ENCODE measurements around the gene KYNU. TPM values are rescaled to one million over a fixed set of nuclear protein-coding genes. Genes with fewer than 3 reads are reported as not detected.
"Not testable (repeated sequence)": the region's sequence is repeated elsewhere in the genome, so short reads cannot be mapped to it uniquely, and the experiment has no call there.

KYNU gene
- total RNA-seq, 6 donors from 2014 or later = 9.4 to 45.2 (median 15.6) TPM

DNA sequence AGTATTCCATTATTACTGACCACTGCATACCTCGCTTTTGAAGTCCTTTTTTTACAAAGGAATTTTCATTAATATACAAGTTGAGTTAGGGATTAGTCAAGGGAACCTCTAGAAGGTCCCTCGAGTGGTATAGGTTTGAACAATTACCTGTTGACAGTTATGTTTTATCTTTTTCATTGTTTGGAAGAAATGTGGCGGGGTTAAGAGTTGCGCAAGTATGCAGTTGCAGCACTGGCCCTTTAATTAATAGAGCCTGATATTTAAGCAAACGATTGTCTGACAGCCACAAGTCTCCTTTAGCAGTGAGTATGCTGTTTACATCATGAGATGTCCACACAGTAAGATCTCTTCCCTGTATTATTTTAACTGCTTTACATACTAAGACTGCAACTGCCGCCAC is 24.3 kb downstream of the KYNU start:
- WGBS, 2 donors = 71 to 77% methylated on average over 6 of the region's 6 CpGs
- ATAC-seq (ENCODE audit: low FRiP score in 2 of 2) (no peak), DNase-seq (no peak)
- H3K27ac ChIP-seq = no peak overlapping the region
- no peaks in the 10 kb centered on the region for H3K4me1 ChIP-seq
- TF ChIP-seq, protein P1, sequence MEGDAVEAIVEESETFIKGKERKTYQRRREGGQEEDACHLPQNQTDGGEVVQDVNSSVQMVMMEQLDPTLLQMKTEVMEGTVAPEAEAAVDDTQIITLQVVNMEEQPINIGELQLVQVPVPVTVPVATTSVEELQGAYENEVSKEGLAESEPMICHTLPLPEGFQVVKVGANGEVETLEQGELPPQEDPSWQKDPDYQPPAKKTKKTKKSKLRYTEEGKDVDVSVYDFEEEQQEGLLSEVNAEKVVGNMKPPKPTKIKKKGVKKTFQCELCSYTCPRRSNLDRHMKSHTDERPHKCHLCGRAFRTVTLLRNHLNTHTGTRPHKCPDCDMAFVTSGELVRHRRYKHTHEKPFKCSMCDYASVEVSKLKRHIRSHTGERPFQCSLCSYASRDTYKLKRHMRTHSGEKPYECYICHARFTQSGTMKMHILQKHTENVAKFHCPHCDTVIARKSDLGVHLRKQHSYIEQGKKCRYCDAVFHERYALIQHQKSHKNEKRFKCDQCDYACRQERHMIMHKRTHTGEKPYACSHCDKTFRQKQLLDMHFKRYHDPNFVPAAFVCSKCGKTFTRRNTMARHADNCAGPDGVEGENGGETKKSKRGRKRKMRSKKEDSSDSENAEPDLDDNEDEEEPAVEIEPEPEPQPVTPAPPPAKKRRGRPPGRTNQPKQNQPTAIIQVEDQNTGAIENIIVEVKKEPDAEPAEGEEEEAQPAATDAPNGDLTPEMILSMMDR (IDR thresholded peaks at IDR 0.05) = no peak
- TF ChIP-seq POLR2A (IDR thresholded peaks at IDR 0.05) = no peak
- H3K4me3 ChIP-seq = no peak overlapping the region
- H3K36me3 ChIP-seq = no peaks in the 10 kb centered on the region
- H3K27me3 ChIP-seq = no peaks in the 10 kb centered on the region
- H3K9me3 ChIP-seq = no peaks in the 10 kb centered on the region

DNA sequence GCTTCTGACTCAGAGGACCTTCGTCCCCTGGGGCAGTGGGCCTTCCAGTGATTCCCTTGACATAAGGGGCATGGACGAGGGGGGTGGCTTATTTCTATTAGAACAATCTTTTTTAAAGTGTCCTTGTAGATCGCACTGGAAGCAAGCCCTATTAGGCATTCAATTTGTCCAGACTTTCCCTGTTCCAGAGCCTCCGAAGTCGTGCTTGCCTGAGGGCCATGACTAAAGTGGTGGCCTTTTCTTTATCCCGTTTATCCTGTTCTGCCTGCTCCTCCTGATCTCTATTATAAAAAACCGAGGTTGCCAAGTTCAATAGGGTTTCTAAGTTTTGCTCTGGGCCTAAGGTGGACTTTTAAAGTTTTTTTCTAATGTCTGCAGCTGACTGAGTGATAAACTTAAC is 26.3 kb downstream of the KYNU start:
- WGBS, 2 donors = 78 to 82% methylated on average over 6 to 7 of the region's 7 CpGs
- not testable (repeated sequence) for DNase-seq; H3K27ac ChIP-seq; H3K27me3 ChIP-seq; H3K4me1 ChIP-seq; H3K36me3 ChIP-seq; ATAC-seq (ENCODE audit: low FRiP score in 2 of 2); H3K4me3 ChIP-seq; H3K9me3 ChIP-seq

DNA sequence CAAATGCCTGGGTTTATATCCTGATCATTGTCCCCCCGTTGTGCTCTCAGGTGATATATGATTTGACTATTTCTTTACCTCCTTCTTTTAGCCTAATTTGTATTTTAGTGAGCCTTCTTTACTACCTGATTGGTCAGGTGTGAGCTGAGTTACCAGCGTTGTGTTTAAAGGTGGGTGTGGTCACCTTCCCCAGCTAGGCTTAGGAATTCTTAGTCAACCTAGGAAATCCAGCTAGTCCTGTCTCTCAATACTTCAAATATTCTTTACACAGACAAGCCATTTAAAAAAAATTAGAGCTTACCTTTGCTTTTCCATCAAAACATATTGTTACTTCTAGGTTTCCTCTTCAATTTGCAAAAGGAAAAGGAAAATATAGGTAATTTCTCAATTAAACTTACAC is 30.2 kb downstream of the KYNU start:
- DNase-seq = no peak
- Histone ChIP-seq H3K27me3 (no peaks in the 10 kb centered on the region), H3K9me3 (no peaks in the 10 kb centered on the region), H3K4me3 (no peak overlapping the region), H3K4me1 (no peaks in the 10 kb centered on the region), H3K27ac (no peak overlapping the region), H3K36me3 (no peaks in the 10 kb centered on the region)
- TF ChIP-seq, protein P1 (IDR thresholded peaks at IDR 0.05) = no peak
- TF ChIP-seq EP300 (IDR thresholded peaks at IDR 0.05) (no peak), POLR2AphosphoS5 (IDR thresholded peaks at IDR 0.05) (no peak), POLR2A (IDR thresholded peaks at IDR 0.05) (no peak)
- WGBS, 2 donors = 69 to 79% methylated on average over 2 of the region's 2 CpGs
- no peak for ATAC-seq (ENCODE audit: low FRiP score in 2 of 2)

DNA sequence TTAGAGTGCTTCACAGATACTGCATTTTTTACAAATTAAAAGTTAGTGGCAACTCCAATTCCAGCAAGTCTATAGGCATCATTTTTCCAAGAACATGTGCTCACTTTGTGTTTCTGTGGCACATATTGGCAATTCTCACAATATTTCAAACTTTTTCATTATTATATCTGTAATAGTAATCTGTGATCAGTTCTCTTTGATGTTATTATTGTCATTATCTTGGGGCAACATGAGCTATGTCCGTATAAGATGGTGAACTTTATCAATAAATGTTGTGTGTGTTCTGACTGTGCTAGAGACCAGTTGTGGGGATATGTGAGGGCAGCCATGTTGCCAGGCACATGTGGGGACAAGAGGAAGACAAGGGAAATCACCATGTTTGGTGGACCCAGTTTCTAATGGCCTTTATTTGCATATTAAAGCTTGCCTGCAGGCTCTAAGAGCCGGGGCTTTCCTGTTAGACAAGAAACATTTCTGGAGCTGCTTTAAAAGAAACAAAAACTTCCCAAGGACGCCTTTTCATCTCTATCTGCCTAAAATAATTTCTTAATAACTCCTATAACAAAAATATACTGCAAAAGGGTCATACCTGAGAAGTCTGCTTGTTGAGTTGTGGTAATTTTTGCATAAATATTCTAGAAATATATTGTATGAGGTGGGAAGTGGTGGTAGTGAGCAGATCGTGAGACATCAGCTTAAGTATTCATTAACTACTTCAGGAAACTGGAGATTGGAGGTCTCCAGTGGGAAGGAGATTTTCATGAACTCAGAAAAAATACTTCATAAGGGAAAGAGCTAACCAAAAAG is 37.2 kb downstream of the KYNU start:
- Histone ChIP-seq H3K36me3 (no peaks in the 10 kb centered on the region), H3K4me3 (no peak overlapping the region), H3K27ac (no peak overlapping the region), H3K4me1 (no peaks in the 10 kb centered on the region), H3K9me3 (no peaks in the 10 kb centered on the region), H3K27me3 (no peaks in the 10 kb centered on the region)
- TF ChIP-seq POLR2A (IDR thresholded peaks at IDR 0.05) (no peak), POLR2AphosphoS5 (IDR thresholded peaks at IDR 0.05) (no peak), EP300 (IDR thresholded peaks at IDR 0.05) (no peak)
- DNase-seq = no peak
- no peak for ATAC-seq (ENCODE audit: low FRiP score in 2 of 2)
- 75 to 78% methylated on average over 4 of the region's 4 CpGs for WGBS, 2 donors

DNA sequence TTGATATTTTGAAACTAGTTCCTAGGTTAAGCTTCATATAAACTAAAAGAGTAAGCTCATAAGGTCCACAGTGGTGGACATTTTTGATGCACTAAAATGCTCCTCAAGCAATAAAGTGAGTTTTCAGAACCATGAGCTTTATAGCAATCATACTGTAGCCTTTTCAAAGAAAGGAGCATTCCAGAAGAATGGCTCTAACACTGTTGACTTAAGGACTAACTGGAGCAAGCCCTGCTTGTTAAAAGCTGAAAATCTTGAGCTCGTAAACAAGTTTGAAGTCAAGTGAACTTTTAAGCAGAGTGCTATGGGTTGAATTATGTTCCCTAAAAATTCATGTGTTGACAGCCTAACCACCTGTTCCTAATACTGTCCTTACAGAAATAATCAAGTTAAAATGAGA is 38.0 kb downstream of the KYNU start:
- no peaks in the 10 kb centered on the region for H3K4me1 ChIP-seq
- no peak overlapping the region for H3K4me3 ChIP-seq
- TF ChIP-seq POLR2AphosphoS5 (IDR thresholded peaks at IDR 0.05) (no peak), EP300 (IDR thresholded peaks at IDR 0.05) (no peak), POLR2A (IDR thresholded peaks at IDR 0.05) (no peak)
- TF ChIP-seq, protein P1 (IDR thresholded peaks at IDR 0.05) = no peak
- H3K27me3 ChIP-seq = no peaks in the 10 kb centered on the region
- no peaks in the 10 kb centered on the region for H3K9me3 ChIP-seq
- H3K36me3 ChIP-seq = no peaks in the 10 kb centered on the region
- DNase-seq (no peak), ATAC-seq (ENCODE audit: low FRiP score in 2 of 2) (no peak)
- 88 to 90% methylated on average over 1 of the region's 1 CpG for WGBS, 2 donors
- H3K27ac ChIP-seq = no peak overlapping the region

DNA sequence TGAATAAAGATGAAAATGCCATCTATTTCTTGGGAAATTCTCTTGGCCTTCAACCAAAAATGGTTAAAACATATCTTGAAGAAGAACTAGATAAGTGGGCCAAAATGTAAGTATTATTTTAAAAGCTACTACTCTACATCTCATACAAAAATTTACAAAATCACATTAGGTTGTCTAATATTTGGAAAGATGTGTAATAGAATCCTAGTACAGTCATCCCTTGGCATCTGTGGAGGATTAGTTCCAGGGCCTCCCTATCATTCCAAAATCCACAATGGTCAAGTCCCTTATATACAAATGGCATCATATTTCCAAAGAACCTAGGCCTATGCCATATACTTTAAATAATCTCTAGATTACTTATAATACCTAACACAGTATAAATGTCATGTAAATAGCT is 41.2 kb downstream of the KYNU start:
- DNase-seq (no peak), ATAC-seq (ENCODE audit: low FRiP score in 2 of 2) (no peak)
- Histone ChIP-seq H3K4me3 (no peak overlapping the region), H3K4me1 (no peaks in the 10 kb centered on the region), H3K27me3 (no peaks in the 10 kb centered on the region), H3K9me3 (no peaks in the 10 kb centered on the region), H3K36me3 (no peaks in the 10 kb centered on the region), H3K27ac (no peak overlapping the region)
- TF ChIP-seq POLR2AphosphoS5 (IDR thresholded peaks at IDR 0.05) = no peak
- TF ChIP-seq EP300 (IDR thresholded peaks at IDR 0.05) = no peak
- TF ChIP-seq, protein P1 (IDR thresholded peaks at IDR 0.05) = no peak
- TF ChIP-seq POLR2A (IDR thresholded peaks at IDR 0.05) = no peak
